Astrocyte (in vitro differentiated cells and primary cell): ENCODE results near the gene TNP2.

Experiments
- CTCF ChIP-seq: IDR thresholded peaks from 2 replicates; pipeline ENCODE4 v1.5.1; 2011; ENCODE audit warnings: low read depth, mild to moderate bottlenecking, inconsistent platforms, low read length, moderate library complexity; ENCODE audit not compliant: insufficient read depth
- EZH2 ChIP-seq: IDR thresholded peaks from 2 replicates; pipeline ENCODE4 v1.6.1; 2012; ENCODE audit warnings: mild to moderate bottlenecking, low read length, inconsistent platforms; ENCODE audit not compliant: insufficient read depth

DNA sequence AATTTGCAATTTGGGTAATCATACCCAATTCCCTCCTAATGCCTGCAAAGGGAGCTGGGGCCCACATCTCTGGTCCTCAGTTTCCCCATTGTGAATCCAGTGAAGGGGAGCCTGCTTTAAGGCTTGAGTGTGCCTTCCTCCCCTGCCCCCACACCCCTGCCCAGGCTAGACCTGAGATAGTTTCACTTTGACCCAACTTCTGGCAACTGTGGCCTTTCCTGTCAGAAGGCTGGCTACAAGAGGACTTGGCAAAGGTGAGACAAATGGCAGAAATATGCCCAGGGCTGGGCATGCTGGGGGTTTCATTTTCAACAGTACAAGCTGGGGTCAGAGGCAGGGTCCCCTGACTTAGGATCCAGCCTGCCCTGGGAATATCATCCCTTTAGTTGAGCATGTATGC, 23.1 kb downstream of the TNP2 start:
- TF ChIP-seq CTCF (no peak), EZH2 (no peak)
